ENCODE results near the gene EML1.
A peak's percentile ranks its signal among the peaks of the same experiment; 100 is the strongest.

Gene EML1

GRCh38 chr14:99794151-99794780 lies 1.1 kb downstream of the EML1 start:
- no peak for TF ChIP-seq CTCF (IDR thresholded peaks at IDR 0.05; ENCODE audit: control insufficient read depth, insufficient read depth, low read depth, low read length, missing control alignments)
- DNase-seq (ENCODE audit: low read depth) = no peak
- peak overlapping the region; percentile 53 for H3K4me3 ChIP-seq (ENCODE audit: control insufficient read depth, low read depth, low read length)

- no peak overlapping the region for H3K4me3 ChIP-seq (ENCODE audit: control insufficient read depth, low read depth, low read length)
- no peak for TF ChIP-seq CTCF (IDR thresholded peaks at IDR 0.05; ENCODE audit: control insufficient read depth, insufficient read depth, low read depth, low read length, missing control alignments)
Measured at GRCh38 chr14:99795046-99795445, 1.8 kb downstream of the EML1 start.

GRCh38 chr14:99797231-99797630 lies 4.0 kb downstream of the EML1 start:
- H3K4me3 ChIP-seq (ENCODE audit: control insufficient read depth, low read depth, low read length) = no peak overlapping the region
- TF ChIP-seq CTCF (IDR thresholded peaks at IDR 0.05; ENCODE audit: control insufficient read depth, insufficient read depth, low read depth, low read length, missing control alignments) = no peak
- DNase-seq (ENCODE audit: low read depth) = no peak

More at GRCh38 chr14:99795046-99795445, 1.8 kb downstream of the EML1 start:
- no peak for DNase-seq (ENCODE audit: low read depth)

GRCh38 chr14:99800781-99801180 lies 7.6 kb downstream of the EML1 start:
- TF ChIP-seq CTCF (IDR thresholded peaks at IDR 0.05; ENCODE audit: control insufficient read depth, insufficient read depth, low read depth, low read length, missing control alignments) = no peak
- no peak for DNase-seq (ENCODE audit: low read depth)

GRCh38 chr14:99802301-99803105 lies 9.3 kb downstream of the EML1 start:
- no peak overlapping the region for H3K4me3 ChIP-seq (ENCODE audit: control insufficient read depth, low read depth, low read length)
- no peak for DNase-seq (ENCODE audit: low read depth)
- TF ChIP-seq CTCF (IDR thresholded peaks at IDR 0.05; ENCODE audit: control insufficient read depth, insufficient read depth, low read depth, low read length, missing control alignments) = no peak

More at GRCh38 chr14:99800781-99801180, 7.6 kb downstream of the EML1 start:
- H3K4me3 ChIP-seq (ENCODE audit: control insufficient read depth, low read depth, low read length) = no peak overlapping the region

- DNase-seq (ENCODE audit: low read depth) = no peak
- H3K4me3 ChIP-seq (ENCODE audit: control insufficient read depth, low read depth, low read length) = no peak overlapping the region
- TF ChIP-seq CTCF (IDR thresholded peaks at IDR 0.05; ENCODE audit: control insufficient read depth, insufficient read depth, low read depth, low read length, missing control alignments) = no peak
Measured at GRCh38 chr14:99803106-99803775, 10.0 kb downstream of the EML1 start.

Measured in AG09309 (cell line).